HL-60 (cell line): ENCODE measurements around the gene PLAAT1.

ENCODE experiments used
- DNase-seq, 2 experiments: peaks; one replicate each; pipeline ENCODE4 v3.0.0-alpha.2; 2010 to 2020; ENCODE audit warnings: low read depth in 1 of 2, low spot score in 1 of 2
- H3K27ac ChIP-seq: fragments of 250-450 bp; sonication (Bioruptor Pico); replicated peaks from 2 replicates; pipeline ENCODE4 v1.5.1; 2020; ENCODE audit warnings: mild to moderate bottlenecking, moderate library complexity
- H3K27me3 ChIP-seq: fragments of 250-450 bp; sonication (Bioruptor Pico); 2 replicates; pipeline ENCODE4 v1.5.1; 2021; ENCODE audit warnings: mild to moderate bottlenecking, moderate library complexity; ENCODE audit not compliant: insufficient read depth, poor library complexity, severe bottlenecking
- H3K4me3 ChIP-seq: replicated peaks from 2 replicates; pipeline ENCODE4 v1.5.1; 2011; ENCODE audit warnings: mild to moderate bottlenecking, control low read depth, low read length; ENCODE audit not compliant: insufficient read depth
- GABPA ChIP-seq: IDR thresholded peaks from 2 replicates; pipeline ENCODE4 v1.6.1; 2012; ENCODE audit warnings: low read depth
- POLR2AphosphoS5 ChIP-seq: IDR thresholded peaks from 2 replicates; pipeline ENCODE4 v1.6.1; 2012; ENCODE audit warnings: low read depth
- REST ChIP-seq: IDR thresholded peaks from 2 replicates; pipeline ENCODE4 v1.6.1; 2012; ENCODE audit warnings: low read depth; ENCODE audit not compliant: insufficient replicate concordance
- SPI1 ChIP-seq: IDR thresholded peaks from 2 replicates; pipeline ENCODE4 v1.6.1; 2012; ENCODE audit warnings: low read depth, mild to moderate bottlenecking, borderline replicate concordance
- TF ChIP-seq, protein P1 (sequence below): IDR thresholded peaks from one replicate; pipeline ENCODE4 v1.5.1; 2011; ENCODE audit warnings: low read length, control low read depth, inconsistent platforms; ENCODE audit not compliant: insufficient read depth

PLAAT1 gene

GRCh38 chr3:193236599-193236998, 4.4 kb upstream of the PLAAT1 start:
- no peak overlapping the region for H3K4me3 ChIP-seq
- TF ChIP-seq, protein P1, sequence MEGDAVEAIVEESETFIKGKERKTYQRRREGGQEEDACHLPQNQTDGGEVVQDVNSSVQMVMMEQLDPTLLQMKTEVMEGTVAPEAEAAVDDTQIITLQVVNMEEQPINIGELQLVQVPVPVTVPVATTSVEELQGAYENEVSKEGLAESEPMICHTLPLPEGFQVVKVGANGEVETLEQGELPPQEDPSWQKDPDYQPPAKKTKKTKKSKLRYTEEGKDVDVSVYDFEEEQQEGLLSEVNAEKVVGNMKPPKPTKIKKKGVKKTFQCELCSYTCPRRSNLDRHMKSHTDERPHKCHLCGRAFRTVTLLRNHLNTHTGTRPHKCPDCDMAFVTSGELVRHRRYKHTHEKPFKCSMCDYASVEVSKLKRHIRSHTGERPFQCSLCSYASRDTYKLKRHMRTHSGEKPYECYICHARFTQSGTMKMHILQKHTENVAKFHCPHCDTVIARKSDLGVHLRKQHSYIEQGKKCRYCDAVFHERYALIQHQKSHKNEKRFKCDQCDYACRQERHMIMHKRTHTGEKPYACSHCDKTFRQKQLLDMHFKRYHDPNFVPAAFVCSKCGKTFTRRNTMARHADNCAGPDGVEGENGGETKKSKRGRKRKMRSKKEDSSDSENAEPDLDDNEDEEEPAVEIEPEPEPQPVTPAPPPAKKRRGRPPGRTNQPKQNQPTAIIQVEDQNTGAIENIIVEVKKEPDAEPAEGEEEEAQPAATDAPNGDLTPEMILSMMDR: no peak
- TF ChIP-seq REST: no peak
- H3K27ac ChIP-seq: no peak overlapping the region
- no peak for DNase-seq
- H3K27me3 ChIP-seq: peaks cover 10% of the 10 kb centered on the region

DNA sequence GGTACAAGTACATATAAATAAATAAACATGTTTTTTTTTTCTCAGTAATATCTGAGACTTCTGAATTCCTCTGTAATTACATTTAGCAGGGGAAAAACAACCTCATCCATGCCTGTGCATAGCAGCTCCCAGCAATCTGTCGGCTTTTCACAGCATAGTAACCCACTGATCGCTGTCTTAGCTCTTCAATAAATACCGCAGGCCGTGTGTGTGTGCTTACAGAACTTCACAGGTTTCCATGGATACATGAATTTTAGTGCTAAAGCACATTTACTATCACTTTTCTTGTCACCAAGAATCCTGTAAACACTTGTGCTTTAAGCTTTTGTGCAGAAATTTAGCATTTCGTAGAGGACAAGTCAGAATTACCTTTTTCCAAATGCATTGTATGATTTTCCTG, 4.0 kb upstream of the PLAAT1 start:
- no peak overlapping the region for H3K27ac ChIP-seq
- TF ChIP-seq, protein P1: no peak
- TF ChIP-seq POLR2AphosphoS5 (no peak), GABPA (no peak), SPI1 (no peak), REST (no peak)
- DNase-seq: no peak

DNA sequence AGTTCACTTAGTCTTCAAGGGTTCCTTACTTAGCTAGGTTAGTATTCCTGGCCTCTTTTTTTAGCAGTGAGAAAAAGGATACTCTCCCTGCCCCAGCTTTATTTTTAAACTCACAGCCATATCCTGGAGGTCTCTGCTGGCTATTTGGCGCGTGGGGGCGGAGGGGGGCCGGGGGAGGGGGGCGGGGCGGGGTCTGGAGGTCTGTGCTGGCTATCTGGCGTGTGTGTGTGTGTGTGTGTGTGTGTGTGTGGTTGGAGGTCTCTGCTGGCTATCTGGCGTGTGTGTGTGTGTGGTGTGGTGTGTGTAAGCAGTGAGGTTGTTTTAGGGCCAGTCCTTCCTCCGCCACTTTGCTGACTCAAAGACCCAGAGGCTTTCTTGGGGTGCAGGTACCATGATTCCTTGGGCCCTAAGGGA, 579 bp upstream of the PLAAT1 start:
- DNase-seq: no peak
- H3K27ac ChIP-seq: no peak overlapping the region
- H3K4me3 ChIP-seq: no peak overlapping the region
- no peak for TF ChIP-seq GABPA
- no peak for TF ChIP-seq REST
- TF ChIP-seq, protein P1: no peak
- no peak for TF ChIP-seq SPI1
- no peak for TF ChIP-seq POLR2AphosphoS5
- H3K27me3 ChIP-seq: peaks cover 10% of the 10 kb centered on the region

More for the DNA sequence above, 4.0 kb upstream of the PLAAT1 start:
- Histone ChIP-seq H3K27me3 (peaks cover 10% of the 10 kb centered on the region), H3K4me3 (no peak overlapping the region)
